Stomach (tissue), 4 donors: Measurements from ENCODE around the gene KCNAB2.

ENCODE experiments used
- POLR2A ChIP-seq, 4 donors: fragments of 450-650 bp; IDR thresholded peaks; one replicate each; pipeline ENCODE4 v1.6.1; 2016; ENCODE audit warnings: antibody characterized with exemption in 4 of 4, control low read depth in 2 of 4, mild to moderate bottlenecking in 1 of 4, moderate library complexity in 1 of 4
- TF ChIP-seq, protein P1 (sequence below), 7 experiments: fragments of 450-650 bp in 4 of 7; fragments of 200-600 bp in 3 of 7; sonication (generic) in 3 of 7; IDR thresholded peaks; one replicate each; pipeline ENCODE4 v1.5.1; 2016 to 2019; ENCODE audit warnings: antibody characterized with exemption in 7 of 7, control low read depth in 2 of 7, mild to moderate bottlenecking in 1 of 7

DNA sequence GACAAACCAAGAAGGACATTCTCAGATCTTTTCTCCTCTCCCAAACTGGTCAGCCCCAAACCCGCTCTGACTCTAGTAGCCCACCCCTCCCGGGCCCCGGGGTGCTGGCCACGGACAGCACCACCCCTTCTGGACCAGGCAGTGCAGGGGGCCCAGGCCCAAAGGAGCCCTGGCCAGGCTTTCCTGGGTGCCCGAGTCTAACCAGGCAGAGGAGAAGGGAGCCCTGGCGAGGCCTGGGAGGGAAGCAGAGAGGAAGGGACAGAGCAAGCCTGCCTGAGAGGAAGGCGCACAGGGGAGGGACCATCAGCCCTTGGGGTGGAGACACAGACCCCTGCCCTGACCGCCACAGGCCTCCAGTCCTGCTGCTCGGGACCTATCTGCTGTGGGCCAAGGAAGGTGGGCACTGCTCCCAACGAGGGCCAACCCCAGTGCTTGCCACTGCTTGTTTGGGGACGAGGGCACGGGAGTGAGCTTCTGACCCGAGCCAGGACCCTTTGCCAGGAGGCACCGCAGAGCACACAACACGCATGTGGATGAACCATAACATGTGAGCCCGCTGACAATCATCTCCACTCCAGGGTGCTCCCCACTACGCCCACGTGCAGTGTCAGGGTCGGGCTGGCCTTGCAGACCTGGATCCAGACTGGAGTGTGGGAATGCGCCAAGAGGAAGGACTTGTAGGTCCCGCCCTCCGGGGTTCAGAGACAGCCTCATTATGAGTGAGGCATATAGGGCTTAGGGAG lies 57.6 kb downstream of the KCNAB2 start:
- TF ChIP-seq, protein P1, sequence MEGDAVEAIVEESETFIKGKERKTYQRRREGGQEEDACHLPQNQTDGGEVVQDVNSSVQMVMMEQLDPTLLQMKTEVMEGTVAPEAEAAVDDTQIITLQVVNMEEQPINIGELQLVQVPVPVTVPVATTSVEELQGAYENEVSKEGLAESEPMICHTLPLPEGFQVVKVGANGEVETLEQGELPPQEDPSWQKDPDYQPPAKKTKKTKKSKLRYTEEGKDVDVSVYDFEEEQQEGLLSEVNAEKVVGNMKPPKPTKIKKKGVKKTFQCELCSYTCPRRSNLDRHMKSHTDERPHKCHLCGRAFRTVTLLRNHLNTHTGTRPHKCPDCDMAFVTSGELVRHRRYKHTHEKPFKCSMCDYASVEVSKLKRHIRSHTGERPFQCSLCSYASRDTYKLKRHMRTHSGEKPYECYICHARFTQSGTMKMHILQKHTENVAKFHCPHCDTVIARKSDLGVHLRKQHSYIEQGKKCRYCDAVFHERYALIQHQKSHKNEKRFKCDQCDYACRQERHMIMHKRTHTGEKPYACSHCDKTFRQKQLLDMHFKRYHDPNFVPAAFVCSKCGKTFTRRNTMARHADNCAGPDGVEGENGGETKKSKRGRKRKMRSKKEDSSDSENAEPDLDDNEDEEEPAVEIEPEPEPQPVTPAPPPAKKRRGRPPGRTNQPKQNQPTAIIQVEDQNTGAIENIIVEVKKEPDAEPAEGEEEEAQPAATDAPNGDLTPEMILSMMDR (IDR thresholded peaks at IDR 0.05): no peak
- TF ChIP-seq POLR2A (IDR thresholded peaks at IDR 0.05): no peak
